Measurements from ENCODE around the gene FKBP1A.

The FKBP1A gene

GRCh38 chr20:1341561-1342265, 51.1 kb downstream of the FKBP1A start:
- TF ChIP-seq ZNF274 (IDR thresholded peaks at IDR 0.05; ENCODE audit: low read depth, low read length) = no peak
- no peak overlapping the region for H3K4me3 ChIP-seq (ENCODE audit: low read length)

GRCh38 chr20:1338801-1339200, 54.1 kb downstream of the FKBP1A start:
- H3K4me3 ChIP-seq (ENCODE audit: low read length) = no peak overlapping the region
- TF ChIP-seq ZNF274 (IDR thresholded peaks at IDR 0.05; ENCODE audit: low read depth, low read length) = no peak

- H3K4me3 ChIP-seq (ENCODE audit: low read length) = no peak overlapping the region
- TF ChIP-seq ZNF274 (IDR thresholded peaks at IDR 0.05; ENCODE audit: low read depth, low read length) = no peak
Observed at GRCh38 chr20:1338096-1338495, 54.8 kb downstream of the FKBP1A start.

DNA sequence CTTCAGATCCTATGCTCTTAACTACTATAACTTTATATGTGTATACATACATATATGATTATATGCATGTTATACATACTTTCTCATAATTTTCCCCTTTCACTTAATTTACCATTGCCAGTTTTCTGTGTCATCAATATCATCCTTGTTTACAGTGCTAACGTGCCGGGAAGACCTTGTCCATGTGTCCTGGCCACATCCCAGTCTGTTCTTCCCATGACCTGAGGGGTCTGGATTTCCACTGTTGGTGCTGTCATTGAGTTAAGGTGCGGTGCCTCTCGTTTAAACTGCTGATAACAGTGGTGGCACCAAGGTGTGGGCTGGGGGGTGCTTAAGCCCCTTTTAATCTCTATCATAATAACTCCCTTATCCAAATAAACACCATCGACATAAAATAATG, 55.4 kb downstream of the FKBP1A start:
- no peak for TF ChIP-seq ZNF274 (IDR thresholded peaks at IDR 0.05; ENCODE audit: low read depth, low read length)
- H3K4me3 ChIP-seq (ENCODE audit: low read length) = no peak overlapping the region

DNA sequence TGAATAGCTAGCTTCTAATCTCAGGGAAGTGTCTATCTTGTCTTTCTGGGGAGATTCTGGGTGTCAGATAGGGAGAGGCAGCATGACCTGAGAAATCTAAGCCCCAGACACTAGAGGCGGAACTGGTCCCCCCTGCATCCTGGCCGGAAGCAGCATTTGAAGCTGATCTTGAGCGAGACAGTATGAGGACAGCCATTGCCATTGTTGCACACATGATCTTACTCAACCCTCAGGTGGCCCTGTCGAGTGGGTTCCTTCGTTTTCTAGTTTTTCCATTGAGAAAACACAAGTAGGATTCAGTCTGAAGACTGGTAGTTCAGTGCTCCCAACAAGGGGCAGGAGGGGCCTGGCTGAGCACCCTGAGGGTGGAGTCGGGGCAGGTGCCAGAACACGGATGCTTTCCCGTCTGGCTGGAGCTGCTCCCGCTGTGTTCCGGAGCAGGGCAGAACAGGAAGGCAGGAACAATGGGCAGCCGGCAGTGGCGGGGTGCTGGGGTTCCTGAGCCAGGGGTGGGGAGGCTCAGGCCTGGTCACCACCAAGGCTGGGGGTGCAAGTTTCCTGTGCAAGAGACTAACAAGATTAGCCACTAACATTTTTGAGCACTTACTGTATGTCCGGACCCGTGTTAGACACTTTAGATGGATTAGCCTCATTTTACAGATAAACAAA, 56.0 kb downstream of the FKBP1A start:
- H3K4me3 ChIP-seq (ENCODE audit: low read length) = no peak overlapping the region
- TF ChIP-seq ZNF274 (IDR thresholded peaks at IDR 0.05; ENCODE audit: low read depth, low read length) = no peak

DNA sequence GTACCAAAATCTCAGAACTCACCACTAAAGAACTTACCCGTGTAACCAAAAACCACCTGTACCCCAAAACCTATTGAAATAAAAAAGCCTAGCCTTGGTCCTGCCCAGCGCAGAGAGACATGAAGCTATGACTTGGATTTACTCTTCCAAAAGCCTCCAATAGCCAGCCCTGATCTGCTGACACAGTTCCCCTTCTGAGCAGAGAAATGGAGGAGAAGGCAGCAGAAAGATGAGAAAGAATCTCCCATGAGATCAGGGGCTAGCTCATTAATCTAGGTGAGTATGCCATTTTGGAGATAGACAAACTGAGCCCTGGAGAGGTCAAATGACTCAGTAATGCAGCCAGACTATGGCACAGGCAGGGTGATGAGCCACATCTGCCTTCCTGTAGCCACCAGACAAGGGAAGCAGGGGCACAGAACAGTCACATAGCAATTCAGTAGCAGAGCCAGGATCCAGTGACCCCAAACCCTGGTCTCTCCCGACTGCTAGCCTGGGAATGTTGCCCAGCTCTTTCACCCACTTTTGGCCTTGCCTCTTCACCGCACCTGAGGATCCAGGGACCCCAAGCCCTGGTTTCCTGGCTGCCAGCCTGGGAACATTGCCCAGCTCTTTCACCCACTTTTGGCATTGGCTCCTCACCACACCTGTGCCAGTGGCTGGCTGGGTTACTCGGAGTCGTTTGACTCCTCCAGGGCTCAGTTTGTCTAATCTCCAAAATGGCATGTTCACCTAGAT, 56.7 kb downstream of the FKBP1A start:
- no peak for TF ChIP-seq ZNF274 (IDR thresholded peaks at IDR 0.05; ENCODE audit: low read depth, low read length)
- H3K4me3 ChIP-seq (ENCODE audit: low read length) = no peak overlapping the region

- TF ChIP-seq ZNF274 (IDR thresholded peaks at IDR 0.05; ENCODE audit: low read depth, low read length) = no peak
- H3K4me3 ChIP-seq (ENCODE audit: low read length) = no peak overlapping the region
Observed at GRCh38 chr20:1334761-1335160, 58.1 kb downstream of the FKBP1A start.

GRCh38 chr20:1334370-1334731, 58.5 kb downstream of the FKBP1A start:
- no peak for TF ChIP-seq ZNF274 (IDR thresholded peaks at IDR 0.05; ENCODE audit: low read depth, low read length)
- no peak overlapping the region for H3K4me3 ChIP-seq (ENCODE audit: low read length)

GRCh38 chr20:1333462-1334369, 59.1 kb downstream of the FKBP1A start:
- no peak overlapping the region for H3K4me3 ChIP-seq (ENCODE audit: low read length)
- no peak for TF ChIP-seq ZNF274 (IDR thresholded peaks at IDR 0.05; ENCODE audit: low read depth, low read length)

DNA sequence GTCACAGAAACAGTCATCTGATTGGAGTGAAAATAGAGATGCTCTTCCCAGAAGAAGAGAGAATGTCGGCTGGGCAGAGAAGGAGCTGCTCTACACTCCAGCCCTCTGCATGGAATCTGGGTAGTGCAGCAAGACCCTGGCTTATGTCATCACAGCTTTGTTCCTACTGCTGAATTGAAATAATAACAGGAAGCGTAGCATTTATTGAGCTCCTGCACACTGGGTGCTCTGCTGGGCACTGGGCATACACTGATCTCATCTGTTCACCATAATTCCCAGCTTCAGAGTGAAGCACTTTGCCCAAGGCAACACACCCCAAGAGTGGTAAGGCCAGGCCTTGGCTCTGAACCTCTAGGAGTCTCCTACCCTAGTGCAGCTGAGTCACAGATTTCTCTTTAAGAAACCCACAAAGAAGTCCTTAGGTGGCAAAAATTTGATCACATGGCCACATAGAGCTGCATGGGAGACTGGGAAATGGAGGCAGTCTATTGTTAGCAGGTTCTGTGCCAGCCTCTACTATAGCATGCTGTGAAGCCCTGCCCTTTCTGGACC, 60.0 kb downstream of the FKBP1A start:
- no peak overlapping the region for H3K4me3 ChIP-seq (ENCODE audit: low read length)
- no peak for TF ChIP-seq ZNF274 (IDR thresholded peaks at IDR 0.05; ENCODE audit: low read depth, low read length)

DNA sequence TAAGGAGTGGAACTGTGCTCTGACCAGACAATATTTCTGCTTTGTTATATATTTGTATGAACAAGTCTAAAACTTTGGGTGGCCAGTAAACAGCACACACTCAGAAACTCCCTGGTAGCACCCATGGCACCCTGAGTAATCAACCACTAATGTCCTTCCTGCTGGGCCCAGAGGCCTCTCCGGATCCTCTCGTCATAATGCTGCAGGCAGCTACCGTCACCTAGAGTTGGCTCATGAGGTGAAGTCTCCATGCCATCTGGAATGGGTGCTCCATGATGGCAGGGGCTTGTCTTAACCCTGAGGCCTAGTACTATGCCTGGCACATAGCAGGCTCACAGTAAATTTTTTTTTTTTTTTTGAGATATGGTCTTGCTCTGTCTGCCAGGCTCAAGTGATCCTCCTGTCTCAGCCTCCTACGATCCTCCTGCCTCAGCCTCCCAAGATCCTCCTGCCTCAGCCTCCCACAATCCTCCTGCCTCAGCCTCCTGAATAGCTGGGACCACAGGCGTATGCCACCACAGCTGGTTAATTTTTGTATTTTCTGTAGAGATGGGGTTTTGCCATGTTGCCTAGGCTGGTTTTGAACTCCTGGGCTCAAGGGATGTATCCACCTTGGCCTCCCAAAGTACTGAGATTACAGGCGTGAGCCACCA, 60.9 kb downstream of the FKBP1A start:
- TF ChIP-seq ZNF274 (IDR thresholded peaks at IDR 0.05; ENCODE audit: low read depth, low read length) = no peak
- no peak overlapping the region for H3K4me3 ChIP-seq (ENCODE audit: low read length)

DNA sequence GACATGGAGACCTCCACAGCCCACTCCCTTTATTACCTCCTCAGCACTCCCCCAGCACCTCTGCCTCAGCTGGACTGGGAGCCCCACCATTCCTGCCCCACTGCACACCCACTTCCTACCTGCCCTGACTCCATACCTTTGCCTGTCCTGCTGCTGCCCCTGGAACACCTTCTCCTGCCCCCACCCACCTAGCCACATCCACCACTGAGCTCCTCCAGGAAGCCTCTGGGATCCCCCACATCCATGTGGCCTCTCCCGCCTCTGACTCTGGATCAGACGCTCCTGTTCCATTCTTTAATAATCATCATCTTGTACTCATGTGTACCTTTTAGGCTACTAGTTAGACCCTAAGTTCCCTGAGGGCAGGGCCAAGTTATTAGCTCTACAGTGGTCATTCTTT, 61.8 kb downstream of the FKBP1A start:
- H3K4me3 ChIP-seq (ENCODE audit: low read length) = no peak overlapping the region
- no peak for TF ChIP-seq ZNF274 (IDR thresholded peaks at IDR 0.05; ENCODE audit: low read depth, low read length)

- H3K4me3 ChIP-seq (ENCODE audit: low read length) = no peak overlapping the region
- no peak for TF ChIP-seq ZNF274 (IDR thresholded peaks at IDR 0.05; ENCODE audit: low read depth, low read length)
Observed at GRCh38 chr20:1330075-1330830, 62.6 kb downstream of the FKBP1A start.
